Fibroblast of the conjunctiva (primary cell): ENCODE data around the gene HIVEP1.
A peak's percentile ranks its signal among the peaks of the same experiment; 100 is the strongest.
"Not testable (repeated sequence)": the region's sequence is repeated elsewhere in the genome, so short reads cannot be mapped to it uniquely, and the experiment has no call there.

ENCODE experiments used
- DNase-seq: peaks from one replicate; pipeline ENCODE4 v3.0.0-alpha.2; 2010; ENCODE audit warnings: low read depth

The HIVEP1 gene

DNA sequence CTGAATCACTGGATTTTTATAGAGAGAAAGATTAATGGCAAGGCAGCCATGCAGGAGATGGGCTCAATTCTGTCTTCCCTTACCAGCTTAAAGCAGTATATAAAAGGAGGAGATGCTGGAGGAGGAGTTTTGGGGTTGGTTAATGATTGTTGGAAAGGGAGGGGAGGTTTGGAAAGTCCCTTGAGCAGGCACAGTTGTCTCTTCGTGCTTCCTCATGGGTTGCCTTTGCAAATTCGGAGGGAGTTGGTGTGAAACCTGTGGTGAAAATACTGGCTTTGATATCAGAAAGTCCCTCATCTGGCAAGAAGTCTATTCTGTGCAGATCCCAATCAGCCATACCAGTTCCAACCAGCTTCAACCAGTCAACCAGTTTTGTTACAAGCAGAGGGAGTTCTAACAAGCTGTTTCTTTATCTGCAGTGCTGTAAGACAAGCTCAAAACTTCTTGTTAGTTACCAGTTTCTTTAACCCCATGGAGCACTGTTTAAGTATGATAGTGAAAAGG, 107.0 kb downstream of the HIVEP1 start:
- DNase-seq: no peak

DNA sequence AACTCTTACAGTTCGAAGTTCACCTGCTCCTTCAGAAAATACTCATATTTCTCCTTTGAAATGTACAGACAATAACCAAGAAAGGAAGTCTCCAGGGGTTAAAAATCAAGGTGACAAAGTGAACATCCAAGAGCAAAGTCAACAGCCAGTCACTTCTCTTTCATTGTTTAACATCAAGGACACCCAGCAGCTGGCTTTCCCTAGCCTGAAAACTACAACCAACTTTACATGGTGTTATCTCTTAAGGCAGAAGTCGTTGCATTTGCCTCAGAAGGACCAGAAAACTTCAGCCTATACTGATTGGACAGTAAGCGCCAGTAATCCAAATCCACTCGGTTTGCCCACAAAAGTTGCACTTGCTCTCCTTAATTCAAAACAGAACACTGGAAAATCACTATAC, 113.3 kb downstream of the HIVEP1 start:
- DNase-seq: no peak

DNA sequence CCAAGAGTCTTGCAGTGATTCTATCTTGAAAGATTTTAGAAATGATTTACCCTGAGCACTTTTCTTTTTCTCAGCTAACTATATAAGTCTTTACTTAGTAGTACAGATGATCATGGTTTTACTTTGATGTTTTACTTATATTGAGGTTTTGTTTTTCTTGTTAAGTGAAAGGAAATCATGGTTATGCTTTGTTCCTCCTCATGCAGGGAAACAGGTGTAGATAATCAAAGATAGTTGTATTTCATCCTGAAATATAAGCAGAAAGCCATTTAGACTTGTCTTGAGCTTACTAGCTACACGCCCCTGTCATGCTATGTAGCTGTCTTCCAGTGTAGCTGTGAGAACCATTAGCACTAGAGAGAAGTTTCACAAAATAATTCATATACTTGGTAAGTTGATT, 113.9 kb downstream of the HIVEP1 start:
- DNase-seq: no peak

DNA sequence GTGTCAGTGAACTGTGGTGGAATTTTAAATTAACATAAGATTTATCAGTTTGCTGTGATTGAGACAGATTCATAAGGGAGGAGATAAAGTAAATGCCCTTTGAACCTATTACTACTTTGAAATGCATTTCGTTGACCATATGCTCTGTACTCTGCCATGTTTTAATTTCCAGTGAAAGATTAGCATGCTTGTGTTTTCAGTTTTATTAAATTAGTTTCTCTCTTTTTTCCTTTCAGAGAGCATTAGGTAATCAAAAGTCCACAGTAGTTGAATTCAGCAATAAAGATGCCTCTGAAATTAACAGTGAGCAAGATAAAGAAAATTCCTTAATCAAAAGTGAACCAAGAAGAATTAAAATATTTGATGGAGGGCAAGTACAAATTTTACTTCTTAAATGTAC, 117.4 kb downstream of the HIVEP1 start:
- no peak for DNase-seq

DNA sequence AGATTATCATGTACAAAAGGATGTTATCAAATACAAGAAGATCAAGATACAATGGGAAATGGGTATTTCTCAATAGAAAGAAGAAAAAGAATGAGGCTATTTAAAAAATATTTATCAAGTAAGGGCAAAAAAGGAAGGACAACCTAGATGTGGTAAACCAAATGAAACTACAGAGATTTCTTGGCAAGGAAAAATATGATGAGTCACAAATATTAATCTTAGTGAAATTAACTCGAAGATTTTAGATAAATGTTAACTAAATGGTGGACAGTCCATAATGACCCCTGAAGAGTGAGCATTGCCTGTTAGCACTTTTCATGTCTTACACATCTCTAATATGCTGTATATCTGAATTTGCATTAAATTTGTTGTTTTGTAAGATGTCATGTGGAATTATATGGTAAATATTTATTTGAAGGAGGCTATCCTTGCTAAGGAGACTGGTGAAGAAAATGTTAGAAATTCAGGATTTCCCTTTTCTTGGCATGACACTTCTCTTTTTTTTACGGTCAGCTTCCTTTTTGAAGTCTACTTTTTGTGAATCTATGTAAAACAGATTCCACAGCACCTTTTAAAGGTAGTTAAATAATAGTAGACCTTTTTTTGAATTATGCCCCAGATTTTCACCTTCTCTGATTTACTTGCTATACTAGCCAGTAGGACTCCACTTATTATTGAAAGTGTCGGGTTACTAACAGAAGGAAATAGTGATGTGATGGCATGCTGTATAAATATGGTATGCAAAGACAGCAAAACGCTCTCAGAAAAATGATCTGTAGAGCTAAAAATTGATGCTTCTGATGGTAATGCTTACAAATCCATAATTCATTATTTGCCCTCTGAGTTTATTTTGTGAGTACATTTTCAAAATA, 120.5 kb downstream of the HIVEP1 start:
- no peak for DNase-seq

DNA sequence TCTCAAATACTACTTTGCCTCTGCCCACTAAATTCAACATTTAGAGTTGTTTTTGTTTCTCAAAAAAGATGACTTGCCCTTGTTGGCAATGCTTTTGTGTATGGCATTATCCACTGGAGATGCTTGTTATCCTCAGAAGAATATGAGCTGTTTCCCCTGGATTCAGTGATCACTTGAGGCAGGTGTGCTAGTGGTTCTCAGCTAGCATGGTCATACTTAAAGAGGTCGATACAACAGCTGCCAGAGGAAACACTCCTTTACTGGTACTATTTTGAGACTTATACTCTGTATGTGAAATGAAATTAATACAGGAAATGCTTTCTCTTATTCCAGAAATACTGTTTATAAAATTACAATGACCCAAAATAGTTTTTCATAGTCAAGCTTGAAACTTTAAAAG, 122.5 kb downstream of the HIVEP1 start:
- no peak for DNase-seq

DNA sequence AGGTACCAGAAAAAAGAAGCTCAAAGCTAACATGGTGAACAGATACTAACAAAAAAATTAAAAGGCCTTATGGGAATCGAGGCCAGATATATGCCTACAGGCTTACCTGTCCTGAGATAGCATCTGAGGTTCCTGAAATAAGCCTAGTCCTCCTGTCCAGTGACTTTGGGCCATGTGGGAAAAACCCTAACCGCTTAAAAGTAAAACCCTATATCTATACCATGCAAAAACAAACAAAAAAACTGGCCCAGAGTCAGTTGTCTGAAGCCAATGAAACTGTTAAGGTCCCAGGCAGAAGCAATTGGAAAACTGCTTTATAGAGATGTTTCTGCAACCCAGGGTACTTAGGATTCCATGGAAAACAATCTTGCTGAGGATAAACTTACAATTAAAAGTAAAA, 122.9 kb downstream of the HIVEP1 start:
- no peak for DNase-seq

DNA sequence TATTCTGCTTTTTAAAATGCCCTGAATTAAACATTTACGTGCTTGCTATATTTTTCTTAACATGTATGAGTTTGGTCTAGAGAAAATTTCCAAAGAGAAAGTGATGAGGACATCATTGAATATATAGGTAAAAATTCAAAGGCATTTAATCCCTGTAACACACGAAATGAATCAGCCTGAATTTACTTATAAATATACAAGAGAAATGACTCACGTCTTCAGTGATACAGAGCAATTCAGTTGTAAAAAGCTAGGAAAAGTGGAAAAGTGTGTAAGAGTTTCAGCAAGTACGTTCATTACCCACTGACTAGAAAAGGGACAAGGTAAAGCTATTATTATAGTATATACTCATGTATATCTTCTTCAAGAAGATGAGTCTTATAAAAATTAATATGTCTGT, 124.8 kb downstream of the HIVEP1 start:
- no peak for DNase-seq

DNA sequence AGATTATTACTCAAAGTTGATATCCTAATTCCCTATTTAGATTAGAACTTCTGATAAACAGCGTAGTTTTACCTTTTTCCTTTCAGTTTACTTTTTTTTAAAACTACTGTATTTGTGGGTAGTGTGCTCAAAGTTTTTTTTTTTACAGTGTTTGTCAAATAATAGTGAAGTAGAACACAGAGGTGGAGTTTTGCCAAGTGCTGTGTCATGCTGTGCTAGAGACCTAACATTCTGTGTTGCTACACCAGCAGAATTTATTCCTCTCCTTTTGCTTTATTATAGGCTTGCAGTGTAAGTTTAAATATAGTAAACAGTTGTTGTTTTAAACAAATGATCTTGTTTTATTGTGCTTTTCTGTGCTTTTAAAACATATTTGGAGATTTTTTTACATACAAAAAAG, 125.4 kb downstream of the HIVEP1 start:
- DNase-seq: peak; percentile 63

DNA sequence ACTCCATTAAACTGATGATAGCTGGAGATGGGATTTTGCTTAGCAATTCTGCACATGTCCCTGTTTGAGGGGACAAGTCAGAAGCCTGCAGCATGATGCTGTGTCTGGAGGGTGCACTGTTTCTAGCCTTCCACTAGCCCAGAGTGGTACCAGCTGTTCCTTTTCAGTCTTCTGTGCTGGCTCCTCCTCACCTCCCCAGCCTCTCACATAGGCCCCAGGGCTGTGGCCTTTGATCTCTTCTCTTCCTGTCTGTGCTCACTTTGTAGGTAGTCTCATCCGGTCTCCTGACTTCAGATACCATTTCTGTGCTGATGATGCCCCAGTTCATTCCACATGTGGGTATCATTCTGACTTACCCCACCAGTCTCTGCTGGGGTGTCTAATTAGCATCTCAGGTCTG, 126.3 kb downstream of the HIVEP1 start:
- DNase-seq: no peak

DNA sequence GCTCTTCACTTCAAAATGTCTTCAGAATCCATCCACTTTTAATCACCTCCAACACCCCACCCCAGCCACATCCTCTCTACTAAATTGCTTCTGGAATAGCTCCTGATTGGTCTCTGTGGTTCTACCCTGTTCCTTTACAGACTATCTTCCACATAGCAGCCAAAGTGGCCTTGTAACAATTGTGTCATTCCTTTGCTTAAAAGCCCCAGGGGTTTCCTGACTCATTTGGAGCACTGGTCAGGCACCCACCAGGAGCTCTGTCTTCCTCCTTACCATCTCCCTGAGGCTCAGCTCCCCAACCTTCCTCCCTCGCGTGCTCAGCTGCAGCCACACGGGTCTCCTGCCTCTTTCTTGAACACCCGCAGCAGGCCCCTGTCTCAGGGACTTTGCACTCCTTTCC, 126.8 kb downstream of the HIVEP1 start:
- no peak for DNase-seq

DNA sequence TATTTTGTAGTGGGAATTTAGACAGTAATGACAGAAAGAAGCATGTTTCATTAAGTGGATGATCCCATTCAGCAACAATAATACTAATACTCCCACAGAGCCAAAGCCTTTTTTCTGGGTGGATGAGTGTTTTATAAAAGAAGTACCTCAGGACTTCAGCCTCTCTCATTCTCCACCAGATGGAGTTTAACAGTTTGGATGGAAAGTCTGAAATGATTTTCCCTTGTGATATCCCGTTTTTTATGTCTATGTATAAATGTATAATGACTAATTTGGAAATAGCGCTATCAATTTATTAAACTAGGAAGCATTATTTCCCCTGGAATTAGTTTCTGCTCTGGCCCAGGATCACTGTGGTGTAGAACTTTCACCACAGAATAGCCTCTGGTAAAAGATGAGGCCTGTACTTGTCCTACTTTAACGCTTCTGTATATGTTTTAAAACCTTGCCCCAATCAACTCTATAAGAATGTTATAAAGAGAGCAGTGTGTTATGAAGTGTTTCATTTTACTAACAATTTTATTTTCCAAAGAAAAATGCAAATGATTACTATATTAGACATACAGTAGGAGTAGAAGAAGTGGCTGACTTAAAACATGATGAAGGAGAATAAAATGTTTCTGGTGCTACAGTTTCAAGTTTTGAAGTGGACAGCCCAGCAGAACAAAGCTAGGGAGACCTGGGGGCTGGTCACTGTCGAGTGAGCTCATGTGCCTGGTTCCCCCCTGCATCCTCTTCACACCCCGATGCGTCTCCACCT, 135.6 kb downstream of the HIVEP1 start:
- no peak for DNase-seq

DNA sequence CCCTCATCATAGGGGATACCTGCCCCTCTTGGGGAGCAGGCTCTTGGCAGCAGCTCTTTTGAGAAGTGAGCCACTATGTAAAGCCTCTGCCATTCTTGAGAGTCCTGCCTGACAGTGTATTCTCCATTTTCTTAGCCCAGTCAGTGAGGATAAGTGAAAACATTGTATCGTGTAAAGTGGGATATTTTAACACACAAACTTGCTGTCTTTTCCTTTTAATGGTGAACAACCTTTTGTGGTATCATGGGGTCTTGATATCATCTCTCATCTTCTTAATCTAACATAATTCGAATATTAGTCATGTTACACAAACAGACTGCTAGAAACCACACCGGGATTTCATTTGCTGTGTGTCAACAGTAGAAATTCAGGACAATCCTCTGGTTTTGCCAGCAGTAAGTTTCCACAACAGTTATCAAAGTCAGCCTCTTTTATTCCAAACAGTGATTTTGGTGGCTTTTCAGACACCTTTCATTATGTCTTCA, 136.2 kb downstream of the HIVEP1 start:
- no peak for DNase-seq

DNA sequence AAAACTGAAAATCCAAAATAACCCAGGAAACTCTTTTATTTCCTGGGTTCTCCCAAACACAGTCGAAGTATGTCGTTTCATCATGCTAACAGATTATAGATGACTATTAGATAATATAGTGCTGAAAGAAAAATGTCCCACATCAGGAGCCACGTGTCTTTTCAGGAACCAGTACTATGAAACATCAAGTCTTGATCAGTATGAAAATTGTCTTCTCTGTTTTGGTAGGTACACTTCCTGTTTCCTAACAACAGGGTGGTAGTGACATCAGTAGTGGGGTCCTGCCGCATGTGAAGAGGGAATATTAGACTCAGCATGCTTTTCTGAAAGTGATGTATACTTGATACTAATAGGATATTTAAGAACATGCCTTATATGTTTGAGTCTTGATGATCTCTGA, 136.7 kb downstream of the HIVEP1 start:
- DNase-seq: no peak

DNA sequence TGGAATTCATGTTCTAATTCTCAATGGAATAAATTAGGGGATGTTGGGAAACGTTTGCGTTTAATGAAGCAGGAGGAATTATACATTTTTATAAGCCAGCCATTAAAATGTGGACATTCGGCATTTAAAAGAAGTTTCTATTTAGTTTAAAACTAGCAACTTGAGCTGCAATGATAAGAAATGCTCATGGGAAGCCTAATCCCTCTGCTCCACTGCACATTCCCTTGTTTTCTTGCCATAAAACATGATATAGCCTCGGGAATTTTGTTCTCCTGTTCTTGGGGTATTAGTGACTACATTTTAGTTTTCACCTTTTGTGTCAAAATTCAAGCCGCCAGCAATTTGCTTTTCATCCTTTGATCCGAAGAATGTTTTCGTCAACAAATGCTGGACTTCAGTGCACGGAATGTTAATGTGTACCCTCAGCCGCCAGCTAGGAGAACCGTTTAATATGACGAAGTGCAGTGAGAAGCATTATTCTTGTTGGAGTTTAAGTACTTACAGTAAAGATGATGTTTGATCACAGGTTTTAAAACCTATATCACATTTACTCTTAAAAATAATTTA, 137.9 kb downstream of the HIVEP1 start:
- no peak for DNase-seq

DNA sequence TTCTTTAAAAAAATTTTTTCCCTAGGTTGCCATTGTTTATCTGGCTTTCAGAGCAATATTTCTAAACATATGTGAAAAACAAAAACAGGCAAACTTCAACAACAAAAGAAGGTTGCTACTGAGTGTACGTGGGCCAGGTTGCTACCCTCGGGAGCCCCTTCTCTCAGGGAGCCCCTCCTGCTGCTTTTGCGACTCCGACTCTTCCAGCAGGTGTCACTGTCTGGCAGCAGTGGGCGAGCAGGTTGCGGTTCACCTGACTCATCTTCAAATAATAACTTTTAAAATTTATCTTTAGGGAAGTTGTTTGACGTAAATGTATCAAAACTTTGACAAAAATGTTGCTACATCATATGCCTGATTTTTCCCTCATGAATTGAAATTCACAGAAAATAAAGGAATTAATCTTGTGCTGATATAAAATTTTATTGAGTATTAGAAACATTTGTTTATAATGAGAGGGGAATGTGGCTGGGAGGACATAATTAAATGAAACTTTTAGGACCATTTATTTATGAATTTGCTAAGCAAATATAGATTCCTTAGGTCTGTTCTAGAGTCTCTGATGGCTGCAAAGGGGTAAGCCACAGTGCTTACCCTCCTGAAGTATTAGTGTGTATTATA, 138.8 kb downstream of the HIVEP1 start:
- DNase-seq: no peak

DNA sequence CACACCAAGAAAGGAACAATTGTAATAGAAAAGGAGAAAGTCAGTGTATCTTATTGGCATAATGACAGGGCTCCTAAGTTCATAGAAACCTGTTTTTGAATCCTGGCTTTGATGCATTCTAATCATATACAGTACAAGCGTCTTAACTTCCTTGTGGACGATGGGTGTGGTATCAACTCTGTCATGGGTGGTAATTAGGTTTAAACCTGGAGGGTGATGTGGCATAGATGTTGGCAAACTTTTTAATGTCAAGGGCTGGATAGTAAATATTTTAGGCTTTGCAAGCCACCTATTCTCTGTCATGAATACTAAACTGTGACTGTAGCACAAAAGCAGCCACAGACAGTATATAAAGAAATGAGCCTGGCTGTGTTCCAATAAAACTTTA, 139.3 kb downstream of the HIVEP1 start:
- no peak for DNase-seq

DNA sequence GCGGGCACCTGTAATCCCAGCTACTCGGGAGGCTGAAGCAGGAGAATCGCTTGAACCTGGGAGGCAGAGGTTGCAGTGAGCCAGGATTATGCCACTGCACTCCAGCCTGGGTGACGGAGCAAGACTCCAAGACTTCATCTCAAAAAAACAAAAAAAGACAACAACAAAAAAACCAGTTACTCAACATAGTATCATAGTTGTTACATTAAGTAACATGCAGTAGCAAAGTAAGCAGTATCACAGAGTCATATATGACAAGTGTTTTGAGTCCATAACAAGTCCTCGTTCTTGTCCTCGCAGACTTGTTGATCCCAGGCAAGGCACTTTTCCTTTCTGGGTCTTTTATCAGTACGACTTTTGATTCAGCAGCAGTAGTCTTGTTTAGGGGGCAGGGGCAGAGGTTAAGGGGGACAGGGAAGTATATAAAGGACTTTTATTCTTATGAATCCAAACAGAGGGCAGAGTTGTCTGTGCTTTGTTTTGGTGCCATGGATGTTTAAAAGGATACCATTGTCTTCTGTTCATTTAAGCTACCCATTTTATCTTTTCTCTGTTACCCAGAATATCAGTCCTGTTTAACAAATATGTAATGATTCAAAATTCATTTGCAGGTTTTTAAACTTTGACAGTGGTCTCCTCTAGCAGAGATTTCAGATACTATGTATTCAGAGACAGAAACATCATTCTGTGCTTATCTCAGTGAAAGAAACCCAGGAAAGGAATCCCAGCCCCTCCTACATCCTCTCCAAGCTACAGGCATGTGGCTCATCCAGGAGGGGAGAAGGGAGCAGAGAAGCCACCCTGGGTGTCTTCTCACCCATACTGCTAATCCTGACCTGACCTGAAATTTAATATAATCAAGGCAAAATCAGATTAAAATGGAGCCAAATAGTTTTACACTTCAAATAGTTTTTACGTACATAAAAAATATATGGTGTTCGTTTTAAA, 140.2 kb downstream of the HIVEP1 start:
- no peak for DNase-seq

DNA sequence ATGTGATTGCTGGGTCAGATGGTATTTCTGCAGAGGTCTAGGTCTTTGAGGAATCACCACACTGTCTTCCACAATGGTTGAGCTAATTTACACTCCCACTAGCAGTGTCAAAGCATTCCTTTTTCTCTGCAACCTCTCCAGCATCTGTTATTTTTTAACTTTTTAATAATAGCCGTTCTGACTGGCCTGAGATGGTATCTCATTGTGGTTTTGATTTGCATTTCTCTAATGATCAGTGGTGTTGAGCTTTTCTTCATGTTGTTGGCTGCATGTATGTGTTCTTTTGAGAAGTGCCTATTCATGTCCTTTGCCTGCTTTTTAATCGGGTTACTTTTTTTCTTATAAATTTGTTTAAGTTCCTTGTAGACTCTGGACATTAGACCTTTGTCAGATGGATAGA, 143.7 kb downstream of the HIVEP1 start:
- DNase-seq: not testable (repeated sequence)

DNA sequence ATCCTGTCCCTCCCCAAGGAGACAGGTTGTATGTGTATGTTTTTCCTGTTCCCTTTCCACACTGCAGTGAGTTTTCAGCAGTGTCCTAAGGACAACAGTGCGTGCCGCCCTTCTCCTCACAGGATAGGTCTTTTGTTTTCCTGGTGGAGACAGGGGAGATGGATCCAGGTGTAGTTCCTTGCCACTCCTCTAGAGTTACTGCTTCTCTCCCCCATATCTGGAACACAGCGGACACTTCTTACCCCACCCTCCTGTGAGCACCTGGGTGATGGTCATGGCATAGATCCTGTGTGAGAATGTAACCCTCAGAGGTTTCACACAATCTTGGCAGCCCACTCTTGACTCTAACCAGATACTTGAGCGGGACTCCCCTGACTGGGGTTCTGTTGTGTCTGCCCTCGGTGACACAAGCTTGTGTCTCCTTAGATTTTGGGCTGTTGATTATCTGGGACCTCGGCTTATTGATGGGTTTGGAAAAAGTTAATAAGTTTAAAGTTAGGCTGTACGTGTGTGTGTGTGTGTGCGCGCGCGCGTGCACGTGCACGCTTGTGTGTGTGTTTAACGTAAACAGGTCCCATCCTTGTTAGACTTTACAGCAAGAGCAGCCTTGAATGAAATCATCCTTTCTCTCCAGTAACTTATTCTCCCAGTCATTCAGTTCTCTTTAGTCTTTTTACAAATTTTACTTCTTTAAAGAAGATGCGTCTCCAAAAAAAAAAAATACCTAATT, 146.7 kb downstream of the HIVEP1 start:
- DNase-seq: no peak

DNA sequence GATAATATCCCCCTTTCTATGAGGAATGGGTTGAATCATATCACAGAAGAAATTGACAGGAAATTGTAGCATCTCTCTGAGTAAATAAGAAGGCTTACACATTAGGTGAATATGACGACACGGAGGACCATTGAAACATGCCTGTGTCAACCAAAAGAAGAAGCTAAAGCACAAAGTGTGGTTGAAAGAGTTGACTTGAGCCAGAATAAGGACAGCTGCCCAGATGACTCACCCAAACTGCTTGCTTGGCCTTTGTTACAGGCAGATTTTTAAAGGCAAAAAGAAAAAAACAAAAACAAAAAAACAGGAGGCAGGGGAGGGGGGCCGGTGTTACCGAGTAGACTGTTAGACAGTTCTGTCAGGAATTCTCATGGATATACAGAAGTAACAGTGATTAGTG, 148.2 kb downstream of the HIVEP1 start:
- DNase-seq: no peak
